ENCODE data around the gene SENP2. TPM values are rescaled to one million over a fixed set of nuclear protein-coding genes. Genes with fewer than 3 reads are reported as not detected.

The SENP2 gene
- total RNA-seq (2022; extraction: Qiagen RNA extraction; ENCODE audit: low read depth): 16.9 to 20.8 TPM (median 19.3 TPM) in 5 replicates

GRCh38 chr3:185585859-185586685 is at the start of gene SENP2:
Gene SENP2 (plus strand): TSS chr3:185586295. CDS start chr3:185586414, 119 bp downstream.

GRCh38 chr3:185552358-185552877 is 33.7 kb upstream of the SENP2 start, which contains the start of gene LIPH:
Gene LIPH (minus strand): TSS chr3:185552588. CDS start chr3:185552471, 117 bp downstream.

Other genes starting within 250 kb of the SENP2 start
- 11.8 to 14.2 TPM (median 13.1 TPM) in 5 replicates for gene MAP3K13, start 223.2 kb upstream of the SENP2 start, total RNA-seq (2022; extraction: Qiagen RNA extraction; ENCODE audit: low read depth)
- gene TMEM41A, start 87.3 kb upstream of the SENP2 start, total RNA-seq (2022; extraction: Qiagen RNA extraction; ENCODE audit: low read depth): 19.1 to 24.0 TPM (median 23.2 TPM) in 5 replicates
- 4.9 to 8.3 TPM (median 5.6 TPM) in 5 replicates for gene LIPH, start 33.7 kb upstream of the SENP2 start, total RNA-seq (2022; extraction: Qiagen RNA extraction; ENCODE audit: low read depth)
- 8.7 to 12.0 TPM (median 10.8 TPM) in 5 replicates for gene IGF2BP2, start 238.7 kb downstream of the SENP2 start, total RNA-seq (2022; extraction: Qiagen RNA extraction; ENCODE audit: low read depth)

Data from A549 treated with GW870086 at 1 μM for 4 hours (cell line).